SK-MEL-5 (cell line): Measurements from ENCODE around the gene EMP2. TPM values are rescaled to one million over a fixed set of nuclear protein-coding genes. Genes with fewer than 3 reads are reported as not detected.

ENCODE experiments used
- DNase-seq: peaks from one replicate; pipeline ENCODE4 v3.0.0-alpha.2; 2016; ENCODE audit warnings: low read depth, low spot score
- in situ Hi-C: cut with HindIII; loops from 2 replicates; pipeline ENCODE4 v1.10.0; 2016; ENCODE audit warnings: low sequenced_read_pairs, high pct_unique_total_duplicates, low pct_unique_long_range_greater_than_20kb
- total RNA-seq: library from RNA; depleted of rRNA; stranded (reverse); fragments of >200 nt; shearing (Covaris generic); gene quantifications from 2 replicates; pipeline ENCODE4 v1.2.3, GENCODE V29; 2014

Gene EMP2
- total RNA-seq, 1 experiment from 2014 or later: 61.6 TPM

- no peak for DNase-seq
- in situ Hi-C loops: loop anchor here (25.0 kb wide), 1 partner anchor 147 kb away; the partner anchor contains the start of gene NUBP1
These were observed 9.9 kb upstream of the EMP2 start for GRCh38 chr16:10590342-10590741.

DNA sequence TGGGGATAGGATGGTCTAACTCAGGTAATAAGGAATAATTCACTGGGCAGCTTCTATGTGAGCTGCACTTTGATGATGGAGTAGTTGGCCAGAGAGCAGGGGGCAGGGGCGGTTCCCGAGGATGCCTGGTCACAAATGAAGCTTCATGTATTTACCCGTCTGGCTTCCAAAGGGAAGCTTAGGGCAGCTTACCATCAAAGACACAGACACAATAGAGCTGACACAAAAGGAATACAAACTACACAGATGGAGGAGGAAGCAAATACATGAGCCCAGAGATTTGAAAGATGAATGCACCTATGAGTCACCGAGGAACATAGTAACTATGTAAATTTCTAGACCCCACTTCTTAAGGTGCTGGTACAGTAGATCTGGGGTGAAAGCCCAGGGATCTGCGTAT lies 8.7 kb upstream of the EMP2 start:
- in situ Hi-C loops: loop anchor here (25.0 kb wide), 1 partner anchor 148 kb away; the partner anchor contains the start of gene NUBP1
- no peak for DNase-seq

DNA sequence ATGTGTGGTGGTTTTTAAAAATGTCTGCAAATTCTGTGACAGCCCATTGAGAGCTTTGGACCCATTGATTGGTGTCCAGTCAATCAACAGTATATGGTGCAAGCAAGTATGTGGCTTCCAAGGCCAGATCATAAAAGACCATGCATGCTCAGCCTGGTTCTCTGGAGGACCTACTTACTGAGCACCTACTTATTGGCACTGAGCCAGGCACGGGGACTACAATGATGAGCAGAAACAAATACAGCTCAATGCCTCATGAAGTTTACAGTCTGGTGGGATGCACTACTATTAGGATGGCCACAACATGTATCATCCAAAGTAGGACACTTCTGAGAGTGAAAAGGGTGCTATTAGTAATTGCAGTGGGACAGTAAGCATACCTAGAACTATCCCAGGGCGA lies 7.2 kb upstream of the EMP2 start:
- no peak for DNase-seq
- in situ Hi-C loops: loop anchor here (25.0 kb wide), 1 partner anchor 150 kb away; the partner anchor contains the start of gene NUBP1

DNA sequence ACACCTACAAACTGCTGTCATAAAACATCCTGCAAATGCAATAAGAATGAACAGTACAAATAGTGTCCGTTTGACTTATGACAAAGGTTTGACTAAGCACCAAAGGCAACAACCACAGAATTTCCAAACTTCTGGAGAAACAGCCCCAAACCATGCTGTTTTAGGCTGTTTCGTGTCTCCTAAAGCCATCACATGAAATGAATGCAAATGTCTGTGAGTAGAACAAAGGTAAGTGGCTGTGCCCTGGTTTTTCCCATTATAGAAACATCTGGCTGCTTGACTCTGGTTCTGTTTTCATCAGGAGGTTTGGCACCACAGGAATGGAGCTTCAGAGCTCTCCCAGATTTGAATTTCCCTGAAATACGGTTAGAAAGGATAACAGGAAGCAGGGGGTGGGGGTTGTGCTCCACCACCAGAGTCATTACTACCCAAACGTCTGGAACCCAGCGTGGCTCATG lies 4.6 kb upstream of the EMP2 start:
- in situ Hi-C loops: loop anchor here (25.0 kb wide), 1 partner anchor 152 kb away; the partner anchor contains the start of gene NUBP1
- no peak for DNase-seq

DNA sequence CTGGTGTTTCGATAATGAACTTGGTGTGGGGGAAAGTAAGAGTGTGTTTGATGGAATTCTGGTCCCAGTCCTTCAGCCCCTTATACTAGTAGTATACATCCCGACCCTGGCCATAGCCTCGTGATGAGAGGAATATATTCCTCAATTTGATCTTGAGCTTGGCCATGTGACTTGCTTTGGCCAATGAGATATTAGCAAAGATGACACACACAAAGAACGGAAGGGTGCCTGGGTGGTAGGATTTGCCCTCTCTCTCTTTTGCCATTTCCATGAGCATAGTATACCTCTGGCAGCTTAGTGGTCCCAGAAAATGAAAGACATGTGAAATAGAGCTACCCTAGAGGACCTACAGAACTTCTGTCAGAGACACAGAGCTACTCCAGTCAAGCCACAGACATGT lies 2.9 kb upstream of the EMP2 start:
- DNase-seq: no peak
- in situ Hi-C loops: loop anchor here (25.0 kb wide), 1 partner anchor 154 kb away; the partner anchor contains the start of gene NUBP1

DNA sequence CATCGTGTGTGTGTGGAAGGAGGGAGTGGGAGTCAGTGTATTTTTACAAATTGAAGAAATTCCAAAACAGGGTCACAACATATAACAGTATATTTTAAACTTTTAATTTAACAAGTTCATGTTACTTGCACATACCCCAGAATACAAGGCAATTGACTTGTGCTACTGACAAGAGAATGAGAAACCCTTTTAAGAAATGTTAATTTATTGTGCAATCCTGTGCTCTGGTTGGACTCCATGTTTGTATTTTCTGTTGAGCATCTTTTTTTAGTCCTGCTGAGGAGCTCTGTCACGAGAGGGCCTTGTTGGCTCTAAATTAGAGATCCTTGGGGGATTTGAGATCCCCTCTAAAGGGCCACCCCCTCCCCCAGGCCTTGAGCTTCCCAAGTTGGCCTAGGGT lies 1.1 kb upstream of the EMP2 start:
- in situ Hi-C loops: loop anchor here (25.0 kb wide), 1 partner anchor 156 kb away; the partner anchor contains the start of gene NUBP1
- DNase-seq: no peak

- in situ Hi-C loops: loop anchor here (25.0 kb wide), 1 partner anchor 156 kb away; the partner anchor contains the start of gene NUBP1
- no peak for DNase-seq
These were observed 467 bp upstream of the EMP2 start for GRCh38 chr16:10580883-10581247.

DNA sequence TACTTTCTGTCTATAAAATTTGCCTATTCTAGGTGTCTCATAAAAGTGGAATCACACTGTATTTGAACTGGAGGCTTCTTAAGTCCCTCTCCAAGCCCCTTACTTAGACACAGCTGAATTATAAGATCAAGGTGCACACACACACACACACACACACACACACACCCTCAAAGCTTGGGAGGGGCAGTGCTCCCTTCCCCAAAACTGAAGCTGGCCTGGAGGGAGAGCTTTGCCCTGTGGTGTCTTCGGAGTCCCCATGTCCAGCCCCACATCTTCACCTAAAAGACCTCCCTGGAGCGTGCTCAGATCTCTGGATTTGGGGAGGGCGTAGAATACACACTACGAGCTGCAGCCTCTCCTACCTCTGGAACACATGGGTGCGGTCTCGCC lies 828 bp downstream of the EMP2 start:
- no peak for DNase-seq
- in situ Hi-C loops: loop anchor here (25.0 kb wide), 1 partner anchor 158 kb away; the partner anchor contains the start of gene NUBP1

GRCh38 chr16:10578474-10579316 lies 1.7 kb downstream of the EMP2 start:
- in situ Hi-C loops: loop anchor here (25.0 kb wide), 1 partner anchor 159 kb away; the partner anchor contains the start of gene NUBP1
- no peak for DNase-seq

GRCh38 chr16:10577305-10578202 lies 2.8 kb downstream of the EMP2 start:
- no peak for DNase-seq
- in situ Hi-C loops: loop anchor here (25.0 kb wide), 1 partner anchor 160 kb away; the partner anchor contains the start of gene NUBP1

DNA sequence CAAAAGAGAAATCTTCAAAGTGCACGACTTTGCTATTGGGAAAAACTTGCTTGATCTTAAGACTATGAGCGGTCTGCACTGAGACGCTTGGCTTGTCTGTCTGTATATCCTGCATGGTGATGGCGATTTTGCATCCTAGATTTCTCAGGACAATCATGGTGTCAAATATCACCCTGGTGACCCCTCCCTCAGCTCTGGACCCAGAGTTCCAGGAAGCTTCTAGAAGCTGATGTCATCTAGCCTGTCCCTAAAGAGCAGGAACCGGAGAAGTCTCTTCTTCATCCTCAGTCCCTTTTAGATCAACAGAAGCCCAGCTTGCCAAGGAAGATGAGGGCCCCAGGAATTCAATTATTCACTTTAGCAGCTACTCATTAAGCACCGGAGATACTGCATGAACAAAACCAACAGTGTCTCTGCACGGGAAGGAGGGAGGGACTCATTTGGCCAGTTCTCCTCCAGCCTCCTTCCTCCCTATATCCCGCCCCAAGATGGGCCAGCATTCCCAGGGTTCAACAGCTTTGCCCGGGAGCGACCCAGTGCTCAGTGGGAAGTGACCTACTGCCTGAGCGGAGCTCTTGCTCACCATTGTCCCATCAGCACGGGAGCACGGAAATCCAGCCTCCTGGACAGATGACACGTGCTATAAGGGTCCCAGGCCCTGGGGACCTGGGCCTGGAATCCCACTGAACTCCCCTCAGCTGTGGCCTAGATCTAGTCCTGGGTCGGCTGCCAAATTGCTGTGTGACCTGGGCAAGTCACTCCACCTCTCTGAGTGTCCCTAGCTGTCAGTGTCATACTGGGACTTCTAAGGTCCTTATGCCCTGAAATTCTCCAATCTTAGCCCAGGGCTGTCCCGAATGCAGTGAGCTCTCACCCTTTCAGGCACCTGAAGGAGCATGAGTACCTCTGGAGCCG lies 3.8 kb downstream of the EMP2 start:
- in situ Hi-C loops: loop anchor here (25.0 kb wide), 1 partner anchor 161 kb away; the partner anchor contains the start of gene NUBP1
- no peak for DNase-seq

DNA sequence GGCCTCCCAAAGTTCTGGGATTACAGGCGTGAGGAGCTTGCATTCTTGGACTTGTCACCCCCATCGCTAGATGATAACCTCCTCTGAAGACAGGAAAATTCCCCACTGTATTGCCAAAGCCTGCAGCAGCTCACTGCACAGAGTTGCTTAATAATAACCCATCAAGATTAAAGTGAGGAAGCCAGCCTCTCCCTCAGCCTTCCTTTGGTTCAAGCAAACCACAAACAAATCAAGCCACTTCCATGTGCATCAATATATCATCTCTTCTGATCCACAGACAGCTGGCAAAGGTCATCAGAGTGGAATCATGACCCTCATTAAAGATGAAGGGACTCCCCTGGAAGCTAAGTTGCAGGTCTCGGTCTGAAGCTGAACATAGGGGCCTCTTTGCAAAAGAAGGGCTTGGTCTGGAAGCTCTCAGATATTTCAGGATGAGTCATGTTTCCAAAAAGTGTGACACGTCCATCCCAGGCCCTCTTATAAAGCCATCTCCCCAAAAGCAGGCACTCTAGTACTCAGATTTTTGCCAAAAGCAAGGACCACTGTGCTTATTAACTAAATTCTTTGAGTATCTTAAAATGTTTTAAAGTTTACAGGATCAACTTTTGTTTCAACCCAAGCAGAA lies 4.8 kb downstream of the EMP2 start:
- DNase-seq: no peak
- in situ Hi-C loops: loop anchor here (25.0 kb wide), 1 partner anchor 162 kb away; the partner anchor contains the start of gene NUBP1

- in situ Hi-C loops: no loop called here
- DNase-seq: no peak
These were observed 7.8 kb downstream of the EMP2 start for GRCh38 chr16:10572611-10573010.

- in situ Hi-C loops: no loop called here
- DNase-seq: no peak
These were observed 9.0 kb downstream of the EMP2 start for GRCh38 chr16:10571354-10571753.

- in situ Hi-C loops: no loop called here
- no peak for DNase-seq
These were observed 10.8 kb downstream of the EMP2 start for GRCh38 chr16:10569621-10570020.

DNA sequence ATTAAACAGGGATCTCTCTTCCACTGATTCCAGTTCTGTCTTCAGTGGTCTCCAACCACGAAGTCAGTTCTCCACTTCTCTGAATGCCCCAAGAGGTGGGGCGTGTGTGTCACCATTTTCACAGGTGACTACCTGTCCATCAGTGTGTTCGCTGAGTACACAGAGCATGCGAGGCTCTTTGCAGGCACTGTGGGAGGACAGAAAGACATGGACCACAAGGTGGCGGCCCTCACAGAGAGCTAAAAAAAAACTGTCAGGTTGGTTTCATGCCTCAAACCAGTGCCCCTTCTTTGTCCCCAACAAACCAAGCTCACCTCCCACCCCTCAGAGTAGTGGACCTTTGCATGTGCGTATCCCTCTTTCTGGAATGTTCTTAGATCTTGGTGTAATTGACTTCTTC lies 13.8 kb downstream of the EMP2 start:
- DNase-seq: no peak
- in situ Hi-C loops: no loop called here
